DMS53 (cell line): ENCODE results near the gene PRPF31.
A peak's percentile ranks its signal among the peaks of the same experiment; 100 is the strongest.

Source experiments
- DNase-seq: peaks from one replicate; lab custom pipeline; 2025; lab: John Stamatoyannopoulos, UW

The PRPF31 gene

GRCh38 chr19:54107876-54108490 is 7.6 kb upstream of the PRPF31 start:
- DNase-seq = no peak

DNA sequence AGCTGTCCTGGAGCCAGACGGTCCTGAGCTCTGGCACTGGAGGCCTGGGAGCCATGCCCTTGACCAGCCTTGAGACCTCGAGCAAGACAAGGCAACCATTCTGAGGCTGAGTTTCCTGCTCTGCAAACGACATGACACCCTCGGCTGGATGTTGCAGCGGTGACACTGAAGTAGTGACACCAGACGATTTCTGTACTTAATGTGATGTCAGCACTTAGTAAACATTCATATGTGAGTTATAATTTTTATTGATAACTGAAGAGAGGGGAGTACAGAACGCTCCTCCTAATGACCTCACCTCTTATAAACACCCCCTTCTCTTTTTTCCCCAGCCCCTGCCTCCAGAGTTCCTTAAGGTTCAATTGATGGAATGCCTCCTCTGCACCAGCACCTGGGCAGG is 7.1 kb upstream of the PRPF31 start:
- DNase-seq = no peak

DNA sequence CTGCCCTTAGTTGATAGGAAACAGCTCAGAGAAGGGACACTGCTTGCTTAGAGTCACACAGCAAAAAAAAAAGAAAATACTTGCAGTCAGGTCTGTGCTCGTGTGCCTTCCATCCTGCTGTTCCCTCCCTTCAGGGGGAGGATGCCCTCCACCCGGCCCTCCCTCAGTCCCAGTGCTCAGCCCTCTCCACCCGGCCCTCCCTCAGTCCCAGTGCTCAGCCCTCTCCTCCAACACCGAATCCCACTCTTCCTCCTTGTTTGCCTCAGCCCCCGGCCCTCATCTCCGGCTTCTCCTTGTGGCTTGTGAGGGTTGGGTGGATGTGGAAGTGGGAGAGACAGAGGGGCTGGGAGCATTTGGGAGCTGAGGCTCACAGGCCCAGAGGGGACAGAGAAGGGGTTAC is 5.9 kb upstream of the PRPF31 start:
- DNase-seq = peak; percentile 21

GRCh38 chr19:54114340-54115108 is 1.0 kb upstream of the PRPF31 start:
- DNase-seq = peak; percentile 82

DNA sequence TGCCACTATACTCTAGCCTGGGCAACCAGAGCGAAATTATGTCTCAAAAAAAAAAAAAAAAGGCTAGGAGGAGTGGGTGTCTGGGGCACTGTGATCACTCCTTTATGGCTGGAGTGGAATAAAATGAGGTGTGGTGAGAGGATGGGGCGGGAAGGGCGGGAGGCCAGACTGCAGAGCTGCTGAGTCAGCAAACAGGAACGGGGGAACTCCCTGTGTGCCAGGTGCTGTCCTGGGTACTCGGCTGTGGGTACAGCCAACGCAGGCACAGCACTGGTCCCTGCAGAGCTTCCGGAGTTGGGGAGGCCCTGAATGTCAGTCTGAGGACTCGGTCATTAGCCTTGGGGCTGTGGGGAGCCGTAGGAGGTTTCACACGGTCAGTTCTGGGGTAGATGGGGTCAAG is 5.7 kb downstream of the PRPF31 start:
- DNase-seq = no peak

- DNase-seq = no peak
These were observed 8.1 kb downstream of the PRPF31 start for GRCh38 chr19:54123682-54124081.

GRCh38 chr19:54124393-54124792 is 8.8 kb downstream of the PRPF31 start:
- no peak for DNase-seq

- no peak for DNase-seq
These were observed 10.2 kb downstream of the PRPF31 start for GRCh38 chr19:54125713-54126112.

- no peak for DNase-seq
These were observed 12.3 kb downstream of the PRPF31 start for GRCh38 chr19:54127688-54128440.

DNA sequence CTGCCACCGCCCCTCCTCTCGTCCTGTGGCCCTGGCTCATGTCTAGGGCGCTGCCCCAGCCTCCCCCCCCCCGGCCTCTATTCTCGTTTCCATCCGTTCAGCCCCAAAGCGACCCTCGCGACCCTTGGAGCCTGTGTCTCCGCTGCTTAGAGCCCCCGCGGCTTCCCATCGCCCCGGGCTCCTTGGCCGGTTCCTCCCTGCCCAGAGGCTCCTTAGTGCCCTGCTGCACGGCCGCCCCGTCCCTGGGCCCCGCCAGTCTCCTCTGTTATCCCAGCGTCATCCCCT is 12.8 kb downstream of the PRPF31 start:
- DNase-seq = no peak

DNA sequence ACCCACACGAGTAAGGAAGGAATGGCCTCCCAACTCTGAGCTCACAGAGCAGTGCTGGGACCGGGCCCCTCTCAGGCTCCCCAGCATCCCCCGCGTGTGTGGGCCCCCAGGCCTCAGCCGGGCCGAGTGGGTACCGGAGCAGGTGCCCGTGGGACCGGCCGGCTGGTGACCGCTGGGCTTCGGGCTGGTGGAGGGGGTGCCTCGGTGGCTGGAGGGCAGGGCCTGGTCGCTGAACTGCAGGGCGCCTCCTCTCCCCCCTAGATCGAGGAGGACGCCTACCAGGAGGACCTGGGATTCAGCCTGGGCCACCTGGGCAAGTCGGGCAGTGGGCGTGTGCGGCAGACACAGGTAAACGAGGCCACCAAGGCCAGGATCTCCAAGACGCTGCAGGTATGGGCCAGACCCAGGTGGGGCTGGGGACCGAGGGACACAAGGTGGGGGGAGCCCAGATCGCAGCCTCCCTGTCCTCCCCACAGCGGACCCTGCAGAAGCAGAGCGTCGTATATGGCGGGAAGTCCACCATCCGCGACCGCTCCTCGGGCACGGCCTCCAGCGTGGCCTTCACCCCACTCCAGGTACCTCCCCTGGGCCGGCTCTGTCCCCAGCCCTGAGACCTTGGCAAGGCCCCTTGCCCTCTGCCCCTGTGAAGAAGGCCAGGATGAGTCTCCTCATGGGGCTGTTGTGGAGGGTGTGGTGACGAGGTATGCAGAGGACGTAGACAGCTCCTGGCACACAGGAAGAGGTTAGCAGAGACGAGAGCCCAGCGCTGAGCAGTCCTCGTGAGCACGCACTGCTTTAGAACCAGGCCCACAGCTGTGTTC is 13.5 kb downstream of the PRPF31 start:
- DNase-seq = no peak

DNA sequence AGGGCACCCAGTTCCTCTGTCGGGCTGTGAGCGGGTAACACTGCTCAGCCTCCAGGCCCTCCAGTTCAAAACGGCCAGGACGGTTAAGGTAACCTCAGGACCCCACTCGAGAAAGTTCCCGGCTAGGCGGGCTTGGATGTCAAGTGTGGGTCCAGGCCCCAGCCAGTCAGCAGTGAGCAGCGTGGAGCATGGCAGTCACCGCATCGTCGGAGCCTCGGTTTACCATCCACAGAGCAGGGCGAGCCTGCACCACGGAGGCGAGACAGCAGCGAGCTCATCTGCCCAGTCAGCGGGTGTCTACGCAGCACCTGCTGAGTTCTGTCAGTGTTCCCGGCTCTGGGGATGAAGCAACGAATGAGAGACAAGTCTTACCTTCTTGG is 14.1 kb downstream of the PRPF31 start:
- no peak for DNase-seq

DNA sequence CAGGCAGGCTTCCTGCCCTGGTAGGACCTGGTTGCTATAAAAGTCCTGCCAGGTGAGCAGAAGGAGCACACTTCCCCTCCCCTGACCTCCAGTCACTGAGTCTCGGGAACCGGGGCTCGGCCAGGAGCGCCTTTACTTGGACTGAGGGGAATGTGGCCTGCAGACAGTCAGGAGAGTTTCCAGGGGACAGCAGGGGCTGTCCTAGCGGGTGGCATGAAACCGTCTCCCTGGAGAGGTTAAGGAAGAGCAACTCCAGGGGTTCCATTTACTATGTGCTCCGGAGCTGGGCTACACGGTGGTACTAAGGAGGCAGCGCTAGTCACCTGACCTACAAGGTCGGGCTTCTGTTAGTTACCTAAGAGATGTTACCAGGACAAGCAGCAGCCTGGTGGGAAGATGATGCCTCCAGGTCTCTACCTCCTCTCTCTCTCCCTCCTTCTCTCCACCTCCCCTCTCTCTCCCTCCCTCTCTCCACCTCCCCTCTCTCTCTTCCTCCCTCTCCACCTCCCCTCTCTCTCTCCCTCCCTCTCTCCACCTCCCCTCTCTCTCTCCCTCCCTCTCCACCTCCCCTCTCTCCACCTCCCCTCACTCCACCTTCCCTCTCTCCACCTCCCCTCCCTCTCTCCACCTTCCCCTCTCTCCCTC is 17.9 kb downstream of the PRPF31 start:
- peak; percentile 56 for DNase-seq

DNA sequence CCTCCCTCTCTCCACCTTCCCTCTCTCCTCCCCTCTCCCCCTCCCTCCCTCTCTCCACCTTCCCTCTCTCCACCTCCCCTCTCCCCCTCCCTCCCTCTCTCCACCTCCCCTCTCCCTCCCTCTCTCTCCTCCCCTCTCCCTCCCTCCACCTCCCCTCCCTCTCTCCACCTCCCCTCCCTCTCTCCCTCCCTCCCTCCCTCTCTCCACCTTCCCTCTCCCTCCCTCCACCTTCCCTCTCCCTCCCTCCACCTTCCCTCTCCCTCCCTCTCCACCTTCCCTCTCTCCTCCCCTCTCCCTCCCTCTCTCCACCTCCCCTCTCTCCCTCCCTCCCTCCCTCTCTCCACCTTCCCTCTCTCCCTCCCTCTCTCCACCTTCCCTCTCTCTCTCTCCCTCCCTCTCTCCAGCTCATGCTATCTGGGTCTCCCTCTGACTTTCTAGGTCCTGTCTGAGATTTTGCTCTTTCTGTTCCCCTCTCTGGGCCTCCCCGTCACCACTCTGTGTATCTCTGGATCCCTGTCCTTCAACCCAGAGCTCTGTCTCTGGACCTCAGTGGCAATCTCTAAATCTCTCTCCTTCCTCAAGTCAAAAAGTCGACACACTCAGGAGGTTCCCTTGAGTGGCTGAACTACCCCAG is 18.5 kb downstream of the PRPF31 start:
- DNase-seq = no peak

DNA sequence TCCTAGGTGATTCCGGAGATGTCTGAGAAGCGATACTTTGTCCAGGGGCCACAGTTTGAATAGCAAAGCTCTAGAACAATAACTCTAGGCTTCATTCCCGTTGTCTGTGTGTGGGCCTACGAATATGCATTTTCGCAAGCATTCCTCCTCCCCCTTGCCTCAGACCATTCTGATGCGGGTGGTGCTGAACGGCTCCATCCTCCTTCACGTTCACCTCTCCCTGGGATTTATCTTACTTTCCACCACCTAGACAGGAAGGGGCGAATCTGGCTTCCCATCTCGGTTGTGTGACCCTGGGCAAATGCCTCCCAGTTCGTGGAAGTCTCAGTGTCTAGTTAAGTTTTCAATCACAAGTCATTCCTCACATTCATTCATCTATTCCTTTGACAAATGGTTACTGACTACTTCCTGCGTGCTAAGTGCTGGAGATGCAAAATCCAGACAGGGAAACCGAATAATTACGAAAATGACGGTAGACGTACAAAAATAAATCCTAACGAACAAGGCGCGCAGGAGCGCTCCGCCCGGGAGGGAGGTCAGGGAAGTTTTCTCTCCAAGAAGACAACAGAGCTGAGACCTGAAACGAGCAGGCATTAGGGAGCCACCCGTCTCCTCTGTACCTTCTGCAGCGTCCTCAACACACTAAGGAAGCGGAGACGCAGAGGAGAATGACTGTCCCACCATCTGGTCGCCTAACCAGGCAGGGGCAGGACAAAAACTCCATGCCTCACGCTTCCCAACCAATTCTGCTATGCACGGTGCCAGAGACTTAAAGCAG is 20.7 kb downstream of the PRPF31 start:
- DNase-seq = peak; percentile 83

DNA sequence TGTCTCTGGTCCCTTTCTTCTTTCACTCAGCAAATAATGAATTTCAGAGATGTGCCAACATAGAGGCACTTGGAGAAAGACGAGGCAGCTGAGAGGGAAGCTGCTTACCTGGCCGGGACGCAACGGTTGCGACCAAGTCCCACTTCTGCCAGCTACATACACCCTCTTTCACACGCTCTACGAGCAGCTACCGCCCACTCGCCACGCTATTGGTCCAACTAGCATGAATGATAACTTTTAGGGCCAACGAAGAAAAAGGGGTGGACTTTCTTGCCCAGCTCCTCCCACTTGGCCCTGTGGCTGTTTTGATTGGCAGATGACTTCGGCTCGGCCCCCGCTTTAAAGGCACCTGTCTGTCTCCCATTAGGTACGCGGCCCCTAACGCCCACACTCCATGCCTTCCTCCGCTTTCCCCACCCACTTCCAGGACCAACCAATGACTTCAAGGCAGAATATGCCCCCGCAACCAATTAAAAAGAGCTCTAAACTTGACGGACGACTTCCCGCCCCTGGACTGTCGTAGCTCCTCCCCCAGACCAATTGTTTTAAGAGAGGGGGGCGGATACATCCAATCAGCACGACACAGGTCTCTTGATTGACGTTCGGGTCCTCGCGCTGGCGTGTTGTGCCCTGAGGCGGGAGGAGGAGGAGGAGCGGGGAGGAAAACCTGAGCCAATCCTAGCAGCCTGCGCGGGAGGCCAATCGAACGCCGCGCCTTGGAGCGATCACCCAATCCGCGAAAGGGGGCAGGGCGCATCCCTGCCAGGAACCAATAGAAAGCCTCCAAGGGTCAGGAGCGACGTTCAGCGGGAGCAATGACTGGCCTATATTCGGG is 21.5 kb downstream of the PRPF31 start:
- DNase-seq = peak; percentile 100

DNA sequence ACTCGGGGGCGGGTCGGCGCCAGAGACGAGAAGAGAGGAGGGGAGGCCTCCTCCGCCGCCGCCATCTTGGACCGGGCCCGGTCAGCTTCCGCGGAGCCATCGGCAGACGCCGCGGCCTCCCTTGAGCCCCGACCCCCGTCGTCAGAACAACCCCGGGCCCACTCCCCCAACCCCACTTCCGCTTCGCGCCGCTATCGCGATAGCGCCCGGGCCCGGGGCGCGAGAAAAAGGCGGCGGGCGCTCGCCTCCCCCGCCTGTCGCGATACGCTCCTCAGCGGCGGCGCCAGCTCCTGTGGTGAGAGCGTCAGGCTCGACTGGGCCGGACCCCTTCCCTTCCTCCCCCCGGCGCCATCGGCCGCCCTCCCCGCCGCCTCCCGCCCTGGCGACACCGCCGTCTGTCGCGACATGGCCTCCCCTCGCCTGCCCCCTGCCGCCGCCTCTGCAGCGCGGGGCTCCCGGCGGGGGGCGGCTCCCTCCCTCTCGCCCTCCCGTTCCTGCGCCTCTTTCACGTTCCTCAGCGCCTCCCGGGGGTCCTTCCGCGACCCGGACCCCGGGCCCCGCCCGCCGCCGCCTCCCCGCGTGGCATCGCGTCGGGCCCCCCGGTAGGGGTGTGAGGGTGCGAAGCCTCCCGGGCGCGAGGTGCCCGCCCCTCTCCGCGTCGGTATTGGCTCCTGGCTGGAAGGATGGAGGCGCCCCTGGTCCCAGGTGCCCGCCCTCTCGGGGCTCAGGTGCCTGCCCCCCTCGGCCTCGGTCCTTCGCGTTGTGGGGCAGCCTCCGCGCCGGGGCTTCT is 22.3 kb downstream of the PRPF31 start, which contains the start of gene CNOT3:
CNOT3 (plus strand) TSS at position 64 of the 790 bp plus-strand sequence. CDS start 5,217 bp downstream, outside the sequence.
- DNase-seq = peak; percentile 51

DNA sequence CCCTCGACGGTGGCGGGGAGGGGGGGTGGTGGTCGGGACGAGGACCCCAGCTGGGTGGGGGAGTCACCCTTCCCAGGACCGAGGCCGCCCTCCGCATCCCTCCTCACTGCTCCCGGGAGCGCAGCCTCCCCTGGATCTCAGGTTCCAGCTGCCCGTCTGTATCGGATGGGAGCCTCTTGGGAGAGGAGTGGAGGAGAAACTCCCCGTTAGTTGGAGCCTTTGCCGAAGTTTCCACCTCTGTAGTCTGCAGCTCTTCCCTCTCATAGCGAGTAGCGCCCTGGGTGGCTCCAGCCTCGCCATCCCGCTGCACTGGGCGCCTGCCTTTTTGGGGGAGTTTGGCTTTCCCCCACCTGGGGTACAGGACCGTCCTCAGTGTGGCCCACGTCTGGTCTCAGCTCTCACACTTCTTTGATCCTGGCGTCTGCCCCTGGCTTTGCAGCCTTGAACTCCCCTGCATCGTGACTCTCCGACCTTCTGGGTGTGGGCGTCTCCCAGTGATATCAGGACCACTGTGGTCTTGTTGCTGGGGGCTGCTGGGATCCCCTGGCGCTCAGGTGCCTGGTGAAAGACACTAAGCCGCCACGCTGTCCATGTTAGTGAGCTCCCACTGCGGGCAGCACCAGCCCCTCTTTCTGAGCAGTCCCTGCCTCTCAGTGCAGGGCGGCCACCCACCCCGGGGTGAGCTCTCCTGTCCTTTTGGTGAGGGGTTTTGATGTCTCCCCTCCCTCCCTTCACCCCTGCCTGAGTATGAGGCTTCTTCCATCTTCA is 23.1 kb downstream of the PRPF31 start:
- peak; percentile 51 for DNase-seq
